HG03520 (cell line): Measurements from ENCODE around the gene SLC2A9.

Experiments used
- ATAC-seq: cut with Tn5 transposase; IDR thresholded peaks from one replicate; pipeline ENCODE4 v1.9.1; 2021; ENCODE audit warnings: mild to moderate bottlenecking, moderate library complexity; ENCODE audit not compliant: unreplicated experiment

The SLC2A9 gene

DNA sequence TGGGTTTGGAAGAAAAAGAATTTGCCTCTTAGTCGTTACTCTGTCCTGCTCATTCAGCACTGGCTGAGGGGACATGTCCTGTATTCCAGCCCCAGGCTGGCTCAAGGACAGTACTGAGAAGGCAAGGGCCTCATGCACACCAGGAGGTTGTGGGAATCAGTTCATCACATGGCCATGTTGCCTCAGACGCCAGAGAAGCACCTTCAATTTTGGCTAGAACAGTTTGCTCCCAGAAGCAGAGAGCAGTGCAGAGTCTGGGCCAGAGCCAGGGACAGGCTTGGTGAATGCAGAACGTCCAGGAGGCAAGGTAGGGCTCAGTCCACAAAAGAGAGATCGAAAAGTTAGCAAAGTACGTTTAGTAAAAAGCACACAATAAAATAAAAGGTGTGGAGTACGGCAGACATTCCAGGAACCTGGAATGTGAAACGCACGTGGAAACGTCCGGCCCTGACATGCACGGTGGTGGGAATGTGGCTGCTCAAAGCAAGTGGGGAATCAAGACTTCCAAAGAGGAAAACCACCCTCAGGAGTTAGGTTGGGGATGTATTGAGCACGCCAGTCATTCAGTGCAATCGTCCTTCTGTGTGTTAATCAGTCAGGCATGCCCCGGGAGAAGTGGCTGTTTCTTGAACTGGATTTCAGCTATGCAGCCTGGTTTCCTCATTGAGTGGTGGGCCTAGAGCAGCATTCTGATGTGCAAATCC, 1.2 kb upstream of the SLC2A9 start:
- no peak for ATAC-seq

DNA sequence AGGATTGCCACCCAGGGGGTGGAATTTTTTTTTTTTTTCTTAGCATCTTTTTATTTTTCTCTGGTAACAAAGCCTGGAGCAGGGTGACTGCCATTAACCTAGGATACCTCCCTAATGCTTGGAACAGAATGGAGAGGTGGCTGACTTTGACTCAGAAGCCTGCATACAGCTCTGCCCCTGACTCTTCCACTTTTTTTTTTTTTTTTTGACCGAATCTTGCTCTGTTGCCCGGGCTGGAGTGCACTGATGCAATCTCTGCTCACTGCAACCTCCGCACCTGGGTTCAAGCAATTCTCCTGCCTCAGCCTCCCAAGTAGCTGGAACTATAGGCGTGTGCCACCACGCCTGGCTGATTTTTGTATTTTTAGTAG, 341 bp upstream of the SLC2A9 start:
- ATAC-seq, result no peak

DNA sequence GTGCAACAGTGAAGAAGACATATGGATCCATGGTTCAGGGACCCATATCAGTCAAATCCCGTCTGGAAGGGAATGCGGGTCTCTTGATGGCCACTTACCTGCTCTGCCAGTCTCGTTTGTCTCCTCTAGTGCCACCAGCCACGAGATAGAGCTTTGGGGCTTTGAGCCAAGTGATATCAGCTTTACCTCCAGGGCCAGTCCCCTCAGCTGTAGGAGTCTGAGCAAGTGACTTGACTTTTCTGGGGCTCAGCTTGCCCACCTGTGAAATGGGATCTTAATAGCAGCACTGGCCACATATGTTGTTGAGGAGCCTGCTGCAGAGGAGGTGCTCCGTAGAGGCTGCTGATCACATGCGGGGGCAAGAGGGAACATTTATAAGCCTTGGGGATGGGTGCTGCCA, 1.2 kb downstream of the SLC2A9 start:
- no peak for ATAC-seq

DNA sequence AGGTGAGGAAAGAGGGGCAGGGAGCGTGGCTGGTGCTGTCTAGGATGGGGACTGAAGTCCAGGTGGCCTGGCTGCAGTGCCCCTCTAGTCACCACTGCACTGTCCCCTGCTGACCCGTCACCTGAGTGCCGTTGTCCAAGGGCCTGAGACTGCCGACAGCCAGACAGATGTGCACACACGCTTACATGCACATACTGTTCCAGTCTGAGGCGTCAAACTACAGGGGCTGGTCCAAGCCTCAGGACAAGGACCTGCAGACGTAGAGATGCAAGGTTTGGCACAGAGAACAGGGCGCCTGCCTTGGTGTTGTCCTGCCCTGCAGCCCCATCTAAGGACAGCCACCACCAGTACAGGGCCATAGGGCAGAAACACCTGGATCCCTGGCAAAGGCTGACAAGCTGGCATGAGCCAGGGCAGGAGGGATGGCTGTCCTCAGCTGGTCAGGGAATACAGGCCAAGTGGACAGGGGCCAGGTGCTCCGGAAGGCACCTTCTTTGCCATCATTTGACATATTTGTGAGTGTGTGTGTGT, 1.7 kb downstream of the SLC2A9 start:
- no peak for ATAC-seq

DNA sequence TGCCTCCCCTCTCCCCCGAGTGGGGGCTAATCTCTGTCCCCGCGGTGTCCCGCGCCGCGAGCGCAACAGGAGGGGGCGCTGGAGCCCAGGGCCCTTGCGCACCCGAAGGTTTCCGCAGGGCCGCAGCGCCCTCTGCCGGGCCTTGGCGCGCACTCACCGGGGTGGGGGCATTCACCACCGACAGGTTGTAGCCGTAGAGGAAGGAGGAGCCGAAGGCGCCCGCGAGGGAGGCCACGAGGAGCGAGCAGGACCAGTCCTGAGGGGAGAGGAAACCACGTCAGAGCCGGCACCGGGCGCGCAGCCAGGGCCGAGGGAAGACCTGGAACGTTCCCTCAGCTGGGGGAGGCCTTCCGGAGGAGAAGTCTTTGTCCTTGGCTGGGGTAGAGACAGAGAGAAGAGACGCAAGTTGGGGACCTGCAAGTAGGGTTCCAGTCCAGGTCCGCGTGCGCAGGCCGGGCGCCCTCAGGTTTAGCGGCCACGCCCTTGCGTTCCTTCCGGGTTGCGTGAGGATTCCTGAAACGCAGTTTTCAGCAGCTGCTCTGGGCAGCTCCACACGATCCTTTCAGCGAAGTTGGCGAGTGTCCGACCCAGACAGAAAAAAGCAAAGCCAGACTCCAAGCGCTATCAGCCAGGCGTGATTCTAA, 2.4 kb downstream of the SLC2A9 start:
- peak; percentile 97 for ATAC-seq

DNA sequence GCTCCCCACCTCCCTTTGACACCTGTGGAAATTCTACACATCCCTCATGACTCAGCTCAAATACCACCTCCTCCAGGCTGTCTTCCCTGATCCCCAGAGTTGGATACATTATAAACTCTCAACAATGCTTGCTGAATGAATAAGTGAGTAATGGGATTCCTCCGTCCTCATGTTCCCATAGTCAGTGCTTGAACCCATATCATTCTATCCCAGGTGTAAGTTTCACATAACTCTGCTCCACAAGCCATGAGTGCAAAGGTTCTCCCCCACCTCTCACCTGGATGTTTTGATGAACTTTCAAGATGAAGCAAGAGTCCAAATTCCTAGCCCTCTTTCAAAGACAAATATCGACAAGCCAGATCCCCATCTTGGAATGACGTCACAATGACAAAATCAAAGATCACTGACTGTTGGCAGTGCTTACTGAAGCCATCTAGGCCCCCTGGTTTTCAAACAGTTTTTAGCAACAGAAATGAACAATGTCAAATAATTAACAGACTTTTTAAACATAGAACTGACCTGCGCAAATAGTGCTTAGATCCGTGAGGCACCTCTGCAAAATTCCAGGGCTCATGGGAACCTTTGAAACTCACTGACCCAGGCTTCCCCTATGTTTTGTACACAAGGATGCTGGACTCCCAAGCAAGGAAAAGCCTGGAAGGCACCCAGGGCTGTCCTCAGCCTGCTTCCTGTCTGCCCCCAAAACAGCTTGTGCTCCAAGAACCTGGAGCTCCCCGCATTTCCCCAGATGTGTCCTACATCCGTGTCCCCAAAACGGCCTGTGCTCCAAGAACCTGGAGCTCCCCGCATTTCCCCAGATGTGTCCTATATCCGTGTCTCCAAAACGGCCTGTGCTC, 4.0 kb downstream of the SLC2A9 start:
- ATAC-seq, result no peak

DNA sequence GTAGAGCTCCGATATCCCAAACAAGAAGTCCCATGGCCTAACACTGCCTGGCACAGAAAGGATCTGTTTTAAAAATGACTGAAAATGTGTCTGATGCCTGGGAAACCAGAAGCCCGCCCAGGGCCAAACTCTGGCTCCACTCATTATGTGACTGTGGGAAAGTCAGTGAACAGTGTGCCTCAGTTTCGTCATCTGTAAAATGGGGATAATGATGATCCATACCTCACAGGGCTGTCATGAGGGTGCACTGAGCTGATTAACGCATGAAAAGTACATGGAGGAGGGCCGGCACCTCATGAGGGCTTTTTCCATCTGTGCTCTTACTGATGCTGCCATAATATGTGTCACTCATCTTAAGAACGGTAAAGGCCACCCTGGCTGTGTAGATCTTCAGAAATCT, 5.1 kb downstream of the SLC2A9 start:
- no peak for ATAC-seq

DNA sequence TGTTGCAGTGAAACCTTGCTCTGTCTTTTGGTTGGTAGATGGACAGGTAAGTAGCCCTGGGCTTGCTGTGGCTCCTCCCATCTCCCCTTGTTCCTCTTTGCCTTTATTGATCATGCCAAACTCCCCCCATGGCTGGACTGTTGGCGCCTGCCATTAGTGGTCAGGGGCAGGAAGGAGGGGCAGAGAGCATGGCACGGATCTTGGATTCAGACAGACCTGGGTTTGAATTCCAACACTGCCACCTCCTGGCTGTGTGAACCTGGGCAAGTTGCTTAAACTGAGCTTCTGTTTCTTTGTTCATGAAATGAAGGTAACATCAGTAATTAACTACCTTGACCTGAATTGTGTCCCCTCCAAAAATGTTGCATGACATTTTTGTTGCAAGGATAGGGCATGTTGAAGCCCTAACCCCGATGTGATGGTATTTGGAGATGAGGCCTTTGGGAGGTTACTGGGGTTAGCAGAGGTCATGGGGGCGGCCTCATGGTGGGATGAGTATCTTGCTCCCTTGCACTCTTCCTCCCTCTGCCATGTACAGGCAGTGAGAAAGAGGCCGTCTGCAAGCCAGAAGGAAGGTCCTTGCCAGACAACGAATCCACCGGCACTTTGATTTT, 6.0 kb downstream of the SLC2A9 start:
- no peak for ATAC-seq

DNA sequence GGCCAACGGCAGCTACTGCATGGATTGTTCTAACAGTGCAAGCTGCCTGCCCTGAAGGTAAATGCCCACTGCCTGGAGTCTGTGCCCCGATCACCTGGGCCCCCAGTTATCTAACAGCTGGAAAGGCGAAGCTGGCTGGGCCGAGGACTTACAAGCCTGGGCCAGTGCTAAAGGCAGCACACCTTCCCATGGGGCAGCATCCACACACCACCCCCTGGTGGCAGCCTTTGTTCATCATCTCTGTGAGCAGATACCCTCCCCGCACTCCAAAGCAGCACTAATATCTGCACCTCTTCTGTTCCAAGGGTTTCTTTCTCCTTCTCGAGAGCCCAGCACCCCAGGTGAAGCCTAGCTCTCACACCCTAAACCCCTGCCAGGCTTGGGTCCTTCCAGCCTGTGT, 7.6 kb downstream of the SLC2A9 start:
- peak; percentile 59 for ATAC-seq

DNA sequence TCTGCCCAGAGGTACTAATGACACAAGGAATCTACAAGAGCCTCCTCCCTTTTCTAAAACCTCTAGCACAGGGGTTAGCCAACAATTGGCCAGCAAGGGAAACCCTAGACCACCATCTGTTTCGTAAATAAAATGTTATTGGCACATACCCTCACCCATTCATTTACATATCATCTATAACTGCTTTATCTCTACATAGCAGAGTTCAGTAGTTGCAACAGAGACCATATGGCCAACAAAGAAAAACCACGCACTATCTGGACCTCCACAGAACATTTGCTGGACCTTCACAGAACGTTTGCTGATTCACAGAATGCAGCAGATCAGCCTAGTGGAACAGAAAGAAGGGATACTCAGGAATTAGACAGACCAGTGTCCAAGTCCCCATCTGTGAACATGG, 9.4 kb downstream of the SLC2A9 start:
- no peak for ATAC-seq

DNA sequence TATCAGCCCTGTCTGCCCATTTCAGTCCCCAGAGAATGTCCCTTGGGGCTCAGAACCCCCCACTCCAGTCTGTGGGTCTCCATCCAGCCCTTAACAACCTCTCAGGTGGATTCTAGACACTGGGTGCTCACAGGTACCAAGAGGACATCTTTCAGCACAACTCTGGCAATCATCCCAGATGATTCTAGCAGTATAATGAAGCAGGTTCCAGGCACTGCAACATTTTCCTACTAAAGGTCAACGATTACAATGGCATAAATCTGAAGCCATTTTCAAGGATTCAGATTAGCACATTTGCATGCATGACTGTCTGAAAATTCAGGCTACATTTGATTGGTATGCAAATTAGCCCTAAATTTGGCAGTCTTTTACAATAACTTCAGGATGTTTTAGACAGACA, 10.0 kb downstream of the SLC2A9 start:
- ATAC-seq, result no peak

DNA sequence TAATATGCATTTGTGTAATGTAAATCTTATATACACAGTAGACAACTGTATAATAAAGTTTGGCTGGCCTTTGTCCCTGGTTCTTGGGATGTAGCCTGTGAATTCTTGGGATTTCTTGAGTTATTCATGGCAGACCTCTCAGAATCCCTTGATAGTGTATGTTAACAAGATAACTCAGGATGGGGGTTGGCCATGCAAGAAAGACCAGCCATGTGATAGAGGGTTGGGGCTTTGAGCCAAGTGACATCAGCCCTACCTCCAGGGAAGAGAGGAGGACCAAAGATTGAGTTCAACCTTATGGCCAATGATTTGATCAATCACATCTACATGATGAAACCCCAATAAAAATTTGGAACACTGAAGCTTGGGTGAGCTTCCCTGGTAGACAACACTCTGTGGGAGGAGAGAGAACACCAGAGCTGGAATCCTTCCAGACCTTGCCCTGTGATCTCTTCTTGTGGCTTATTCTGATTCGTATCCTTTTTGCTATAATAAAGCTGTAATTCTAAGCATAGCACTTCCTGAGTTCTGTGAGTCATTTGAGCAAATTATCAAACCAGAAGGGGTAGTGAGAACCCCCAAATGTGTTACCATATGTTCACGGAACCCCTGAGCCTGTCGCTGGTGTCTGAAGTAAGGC, 11.3 kb downstream of the SLC2A9 start:
- no peak for ATAC-seq

DNA sequence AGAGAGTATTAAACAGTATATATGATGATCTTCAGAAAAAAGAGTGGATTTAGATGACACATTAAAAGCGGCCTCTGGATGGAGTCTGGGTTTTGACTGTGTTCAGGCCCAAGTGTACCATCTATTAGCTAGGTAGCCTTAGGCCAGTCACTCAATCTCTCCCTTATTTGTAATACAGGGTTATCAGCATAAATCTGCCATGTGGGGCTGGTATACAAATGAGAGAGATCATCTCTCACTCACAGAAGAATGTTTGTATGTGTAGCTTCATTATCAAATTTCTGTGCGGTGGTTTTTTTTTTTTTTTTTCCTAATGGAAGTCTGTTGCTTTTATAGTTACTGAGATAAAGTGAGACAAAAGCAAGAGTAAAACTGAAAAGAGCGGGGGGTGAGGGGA, 12.7 kb downstream of the SLC2A9 start:
- ATAC-seq, result no peak

DNA sequence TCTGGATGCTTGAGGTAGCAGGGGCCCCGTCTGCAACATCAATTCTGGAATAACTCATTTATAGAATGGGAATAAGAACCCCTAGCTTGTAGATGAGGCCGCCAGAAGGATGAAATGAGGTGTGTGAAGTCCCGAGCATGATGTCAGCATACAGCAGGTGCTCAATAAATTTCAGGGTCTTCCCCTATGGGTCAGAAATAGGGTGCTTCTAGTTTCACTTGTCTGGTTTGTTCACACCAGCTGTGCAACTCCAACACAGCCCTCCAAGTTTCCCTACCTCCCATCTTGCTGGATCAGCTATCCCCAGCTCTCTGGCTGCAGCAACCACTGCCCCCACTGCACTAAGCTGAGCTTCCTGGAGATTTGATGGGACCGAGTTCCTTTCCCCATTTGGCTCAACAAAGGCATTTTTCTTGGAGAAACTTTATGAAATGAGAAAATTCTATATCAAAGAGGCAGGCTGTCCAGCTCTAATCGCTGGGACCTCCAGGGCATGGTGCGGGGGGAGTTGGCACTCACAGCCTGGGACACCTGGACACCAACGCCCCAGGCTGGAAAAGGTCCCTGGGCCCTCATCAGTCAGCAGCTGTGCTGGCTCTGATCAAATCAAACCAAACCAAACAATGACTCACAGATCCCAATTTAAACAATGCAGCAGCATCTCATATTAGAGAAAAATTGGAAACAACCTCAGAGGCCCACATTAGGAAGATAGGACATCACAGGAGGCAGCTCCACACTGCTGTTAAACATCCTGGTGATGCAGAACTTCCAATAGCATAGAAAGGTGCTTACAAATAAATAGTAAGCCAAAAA, 13.3 kb downstream of the SLC2A9 start:
- ATAC-seq, result peak; percentile 40

DNA sequence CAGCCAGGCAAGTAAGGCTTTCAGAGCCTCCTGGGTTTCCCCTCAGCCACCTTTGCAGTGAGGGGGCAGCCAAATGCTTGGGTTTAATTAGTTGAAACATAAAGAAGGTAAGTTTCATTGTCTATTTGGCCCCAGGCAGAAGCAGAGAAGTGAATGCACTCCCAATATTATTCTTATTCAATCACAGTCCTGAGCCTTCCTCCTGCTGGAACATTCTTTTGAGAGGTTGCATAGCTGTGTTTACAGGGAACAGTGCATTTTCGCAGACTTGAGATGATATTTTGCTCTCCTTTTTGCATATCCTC, 13.9 kb downstream of the SLC2A9 start:
- ATAC-seq, result peak; percentile 7

DNA sequence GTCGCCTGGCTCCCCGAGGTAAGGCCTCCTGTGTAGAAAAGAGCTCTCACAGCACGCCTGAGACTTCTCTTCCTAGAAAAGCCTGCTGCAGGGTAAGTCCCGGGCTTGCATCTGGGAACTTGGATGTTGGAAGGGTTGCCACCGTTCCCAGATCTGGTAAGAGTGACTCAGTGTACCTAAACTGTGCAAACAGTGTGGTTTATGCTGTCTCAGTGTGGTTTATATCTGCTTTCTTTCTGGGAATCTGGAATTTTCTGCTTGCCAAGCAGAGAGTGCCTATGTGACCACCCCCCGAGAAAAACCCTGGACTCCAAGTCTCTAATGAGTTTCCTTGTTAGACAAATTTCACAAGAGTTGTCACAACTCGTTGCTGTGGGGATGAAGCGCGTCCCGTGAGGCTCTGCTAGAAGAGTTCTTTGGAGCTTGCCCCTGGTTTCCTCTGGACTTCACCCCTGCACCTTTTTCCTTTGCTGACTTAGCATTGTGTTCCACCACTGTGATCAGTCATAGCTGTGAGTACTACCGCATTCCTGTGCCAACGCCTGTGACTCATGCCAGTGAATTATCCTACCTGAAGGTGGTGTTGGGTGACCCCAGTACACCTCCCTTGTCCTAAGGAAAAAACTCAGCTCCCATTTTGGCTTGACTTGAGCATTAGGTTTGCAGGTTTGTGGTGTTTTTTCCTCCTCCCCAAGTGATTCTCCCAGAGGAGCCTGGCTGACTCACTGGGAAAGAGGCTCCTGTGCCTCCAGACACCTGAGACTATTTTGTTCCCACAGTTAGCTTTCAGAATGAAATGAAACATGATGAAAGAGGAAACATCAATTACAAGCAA, 14.5 kb downstream of the SLC2A9 start:
- no peak for ATAC-seq

DNA sequence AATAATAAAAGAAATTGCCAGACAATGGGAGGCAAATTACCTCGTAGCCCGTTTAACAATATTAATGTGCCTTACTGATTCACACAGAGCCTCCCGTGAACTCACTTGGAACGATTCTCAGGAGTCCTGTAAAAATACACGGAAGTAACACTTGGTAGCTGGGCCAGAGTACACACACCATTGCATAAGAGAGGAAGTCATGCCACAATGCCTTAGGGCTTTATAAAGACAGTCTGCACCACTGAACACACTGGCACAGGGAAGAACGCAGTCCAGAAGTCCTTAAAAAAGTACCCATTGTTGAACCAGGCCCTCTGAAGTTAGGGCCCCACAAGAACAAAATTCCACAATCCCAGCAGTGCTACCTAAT, 15.1 kb downstream of the SLC2A9 start:
- ATAC-seq, result no peak

DNA sequence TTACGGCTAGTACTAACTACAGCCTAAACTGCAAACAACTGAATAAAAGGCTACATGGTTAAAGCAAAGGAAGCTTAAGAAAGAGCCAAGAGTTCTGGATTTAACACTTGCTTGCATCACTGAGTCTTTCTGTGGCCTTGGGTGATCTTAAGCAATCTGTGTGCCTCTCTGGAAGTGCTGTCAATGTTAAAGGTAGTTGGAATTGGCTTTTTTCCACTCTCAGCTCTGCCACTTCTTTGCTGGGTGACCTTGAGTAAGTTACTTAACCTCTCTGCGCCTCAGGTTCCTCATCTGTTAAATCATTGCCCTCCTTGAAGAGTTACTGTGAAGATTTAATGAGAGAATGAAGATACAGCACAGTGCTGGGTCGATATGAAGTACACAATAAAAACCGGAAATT, 15.7 kb downstream of the SLC2A9 start:
- ATAC-seq, result no peak

DNA sequence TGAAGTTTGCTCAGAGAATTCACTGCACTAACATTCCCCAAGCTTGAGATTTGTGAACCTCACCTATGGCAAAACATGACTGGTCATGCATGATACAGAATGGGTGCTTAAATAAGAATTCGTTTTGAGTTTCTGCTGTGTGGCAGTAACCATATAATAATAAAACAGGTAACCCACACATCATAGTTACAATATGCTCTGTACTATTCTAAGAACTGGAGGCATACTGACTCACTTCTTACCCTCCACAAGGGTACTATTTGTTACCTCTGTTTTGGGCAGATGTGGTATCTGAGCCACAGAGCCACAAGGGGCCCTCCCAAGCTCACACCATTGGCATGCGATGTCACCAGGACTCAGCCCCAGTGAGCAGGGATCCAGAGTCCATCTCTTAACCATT, 17.6 kb downstream of the SLC2A9 start:
- peak; percentile 27 for ATAC-seq
